ENCODE data around the gene RIPOR3. TPM values are rescaled to one million over a fixed set of nuclear protein-coding genes. Genes with fewer than 3 reads are reported as not detected.
"Not testable (repeated sequence)": the region's sequence is repeated elsewhere in the genome, so short reads cannot be mapped to it uniquely, and the experiment has no call there.

The RIPOR3 gene
- total RNA-seq, 1 donor from 2014 or later, result 0.41 TPM

GRCh38 chr20:50560867-50561266 lies 130.5 kb downstream of the RIPOR3 start:
- no peak for DNase-seq (ENCODE audit: extremely low read depth, low read depth, low spot score)

DNA sequence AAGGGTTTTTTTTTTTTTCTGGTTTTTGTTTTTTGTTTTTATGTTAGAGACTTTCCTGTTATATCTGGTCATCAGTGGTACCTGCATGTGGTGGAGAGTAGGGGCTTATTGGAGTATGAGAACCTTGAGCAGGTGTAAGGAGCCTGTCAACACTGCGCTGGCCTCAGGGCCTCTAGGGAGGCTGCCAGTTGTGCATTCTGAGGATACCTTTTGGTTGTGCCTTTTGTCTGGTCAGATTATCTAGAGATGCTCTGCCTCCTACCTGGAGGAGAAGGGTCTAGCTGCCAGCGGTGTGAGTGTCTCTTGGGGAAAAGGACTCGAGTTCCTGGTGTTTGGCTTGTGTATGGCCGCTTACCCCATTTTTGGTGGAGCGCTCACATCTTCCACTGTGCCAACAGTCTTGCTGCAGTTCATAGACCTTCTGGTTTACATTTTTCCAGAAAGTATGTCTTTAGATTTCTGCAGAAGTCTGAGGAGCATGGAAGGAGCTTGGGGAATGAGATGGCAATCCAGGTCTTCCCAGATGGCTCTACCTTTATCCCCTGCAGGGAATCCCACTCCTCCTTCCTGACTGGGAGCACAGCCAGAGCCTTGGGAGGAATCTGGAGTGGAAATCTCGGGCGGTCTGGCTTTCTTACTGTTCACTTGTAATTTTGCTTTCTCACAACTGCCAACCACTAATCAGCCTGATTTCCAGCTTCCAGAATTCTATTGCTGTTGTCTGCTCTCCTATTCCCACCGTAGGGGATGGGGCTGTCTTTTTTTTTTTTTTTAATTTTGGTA lies 131.3 kb downstream of the RIPOR3 start:
- no peak for DNase-seq (ENCODE audit: extremely low read depth, low read depth, low spot score)

DNA sequence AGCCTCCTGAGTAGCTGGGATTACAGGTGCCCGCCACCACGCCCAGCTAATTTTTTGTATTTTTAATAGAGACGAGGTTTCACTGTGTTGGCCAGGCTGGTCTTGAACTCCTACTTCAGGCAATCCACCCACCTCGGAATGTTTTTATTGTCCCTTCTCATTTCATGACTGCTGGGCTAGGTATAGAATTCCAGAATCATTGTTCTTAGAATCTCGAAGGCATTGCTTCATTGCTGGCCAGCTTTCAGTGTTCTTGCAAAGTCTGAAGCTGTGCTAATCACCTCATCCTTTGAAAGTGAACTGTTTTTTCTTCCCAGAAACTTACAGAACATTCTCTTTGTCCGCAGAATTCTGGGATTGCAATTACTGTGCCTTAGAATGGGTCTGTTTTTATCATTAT lies 132.2 kb downstream of the RIPOR3 start:
- no peak for DNase-seq (ENCODE audit: extremely low read depth, low read depth, low spot score)

DNA sequence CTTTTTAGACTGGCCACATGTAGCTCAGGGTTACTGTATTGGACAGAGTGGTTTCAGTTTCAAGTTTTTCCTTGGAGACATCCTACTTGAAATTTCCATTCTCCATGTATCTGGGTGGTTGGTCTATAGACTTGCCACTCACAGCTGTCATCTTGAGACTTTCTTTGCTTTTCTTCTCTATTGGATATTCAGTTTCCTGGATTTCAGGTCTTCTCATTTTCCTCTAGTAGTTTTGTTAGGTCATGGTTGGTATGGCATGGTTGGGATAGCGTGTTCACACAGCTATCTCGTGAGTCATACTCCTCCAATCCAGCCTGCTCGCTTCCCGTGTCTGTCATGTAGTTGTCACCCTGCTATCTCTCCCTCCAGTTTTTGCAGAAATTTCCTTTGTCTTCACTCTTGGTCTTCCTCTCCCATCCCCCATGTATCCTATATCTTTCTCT lies 132.8 kb downstream of the RIPOR3 start:
- no peak for DNase-seq (ENCODE audit: extremely low read depth, low read depth, low spot score)

GRCh38 chr20:50557549-50558134 lies 133.7 kb downstream of the RIPOR3 start:
- DNase-seq (ENCODE audit: extremely low read depth, low read depth, low spot score), result no peak

DNA sequence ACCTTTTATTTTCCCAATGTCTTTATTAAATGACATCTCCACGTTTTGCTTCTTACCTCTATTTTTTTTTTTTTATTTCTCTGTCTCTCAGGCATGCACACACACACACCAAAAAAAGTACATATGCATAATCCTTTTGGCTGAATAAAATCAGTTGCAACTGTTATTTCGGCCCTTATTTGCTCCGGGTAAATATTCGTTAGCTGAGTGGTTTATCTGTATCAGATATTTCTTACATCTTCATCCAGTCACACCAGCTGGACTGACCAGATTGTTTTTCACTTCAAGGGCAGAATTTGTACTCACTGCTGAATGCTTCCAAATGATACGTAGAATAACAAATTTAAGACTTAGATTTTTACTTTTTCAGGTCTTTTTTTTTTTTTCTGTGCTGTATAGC lies 135.7 kb downstream of the RIPOR3 start:
- no peak for DNase-seq (ENCODE audit: extremely low read depth, low read depth, low spot score)

- DNase-seq (ENCODE audit: extremely low read depth, low read depth, low spot score), result no peak
These were observed 136.4 kb downstream of the RIPOR3 start for GRCh38 chr20:50554694-50555579.

GRCh38 chr20:50552979-50553378 lies 138.4 kb downstream of the RIPOR3 start:
- DNase-seq (ENCODE audit: extremely low read depth, low read depth, low spot score), result no peak

DNA sequence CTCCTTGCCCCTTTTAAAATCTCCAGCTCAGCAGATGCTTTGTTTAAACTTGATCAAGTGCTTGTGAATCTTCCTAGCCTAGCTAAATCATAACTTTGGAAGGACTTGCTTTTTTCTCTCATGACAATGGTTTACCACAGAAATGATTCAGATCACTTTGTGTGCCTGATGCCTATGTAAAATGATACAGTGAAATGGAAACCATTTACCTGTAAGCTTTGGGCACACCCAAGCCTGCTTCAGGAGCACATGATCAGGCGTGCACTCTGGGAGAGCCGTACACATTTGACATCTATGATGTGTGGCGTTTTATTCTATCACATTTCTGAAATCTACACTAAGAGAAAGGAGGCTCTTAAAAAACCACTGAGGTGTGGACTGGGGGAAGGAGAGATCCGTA lies 140.1 kb downstream of the RIPOR3 start:
- DNase-seq (ENCODE audit: extremely low read depth, low read depth, low spot score), result no peak

GRCh38 chr20:50550531-50550930 lies 140.8 kb downstream of the RIPOR3 start:
- DNase-seq (ENCODE audit: extremely low read depth, low read depth, low spot score), result no peak

- DNase-seq (ENCODE audit: extremely low read depth, low read depth, low spot score), result no peak
These were observed 142.9 kb downstream of the RIPOR3 start for GRCh38 chr20:50548396-50548795.

- no peak for DNase-seq (ENCODE audit: extremely low read depth, low read depth, low spot score)
These were observed 143.4 kb downstream of the RIPOR3 start for GRCh38 chr20:50547964-50548363.

- DNase-seq (ENCODE audit: extremely low read depth, low read depth, low spot score), result no peak
These were observed 144.5 kb downstream of the RIPOR3 start for GRCh38 chr20:50546729-50547314.

- DNase-seq (ENCODE audit: extremely low read depth, low read depth, low spot score), result no peak
These were observed 146.2 kb downstream of the RIPOR3 start for GRCh38 chr20:50545126-50545525.

- DNase-seq (ENCODE audit: extremely low read depth, low read depth, low spot score), result no peak
These were observed 148.0 kb downstream of the RIPOR3 start for GRCh38 chr20:50543326-50543725.

DNA sequence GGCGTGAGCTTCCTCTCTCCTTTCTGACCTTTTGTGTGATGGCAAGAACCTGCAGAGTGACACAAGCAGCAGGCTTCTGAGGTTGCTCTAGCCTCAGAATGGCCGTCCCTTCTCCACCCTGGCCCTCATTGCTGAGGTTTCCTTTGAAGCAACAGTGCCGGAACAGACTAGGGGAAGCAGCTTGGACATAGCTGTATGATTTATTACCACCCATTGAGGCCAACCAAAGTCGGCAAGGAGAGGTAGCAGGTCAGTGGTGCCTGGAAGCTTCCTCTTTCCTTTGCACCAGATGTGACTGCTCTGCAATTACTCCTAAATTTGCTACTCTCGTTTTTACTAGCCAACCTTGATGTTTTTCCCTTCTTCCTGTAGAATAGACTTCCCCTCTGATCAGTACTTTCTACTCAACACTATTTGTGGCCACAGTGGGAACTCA lies 149.7 kb downstream of the RIPOR3 start:
- DNase-seq (ENCODE audit: extremely low read depth, low read depth, low spot score), result peak; percentile 60

- DNase-seq (ENCODE audit: extremely low read depth, low read depth, low spot score), result peak; percentile 92
These were observed 150.4 kb downstream of the RIPOR3 start for GRCh38 chr20:50540620-50541605.

- DNase-seq (ENCODE audit: extremely low read depth, low read depth, low spot score), result not testable (repeated sequence)
These were observed 151.5 kb downstream of the RIPOR3 start for GRCh38 chr20:50539798-50540197.

DNA sequence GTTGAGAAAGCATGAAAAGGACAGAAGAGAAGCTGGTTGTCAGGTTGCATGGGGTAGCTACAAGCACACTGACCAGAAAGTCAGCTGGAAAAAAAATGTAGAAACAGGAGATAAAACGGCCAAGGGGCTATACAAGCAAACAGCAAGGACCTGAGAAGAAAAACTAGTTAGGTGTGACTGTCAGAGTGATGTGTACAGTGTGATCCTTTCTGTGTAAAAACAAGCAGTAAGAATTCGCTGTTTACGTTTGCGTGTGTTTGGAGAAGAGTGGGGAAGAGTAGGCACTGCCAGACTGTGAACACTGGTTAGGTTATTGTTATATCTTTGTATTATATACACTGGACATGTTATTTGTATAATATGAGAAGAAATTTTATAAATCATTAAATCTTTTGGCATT lies 153.1 kb downstream of the RIPOR3 start:
- no peak for DNase-seq (ENCODE audit: extremely low read depth, low read depth, low spot score)
